Heart left ventricle (tissue), 13 donors: ENCODE results near the gene BCL2.

Experiments used
- POLR2A ChIP-seq, 2 donors: fragments of 450-650 bp; IDR thresholded peaks; one replicate each; pipeline ENCODE4 v1.6.1; 2017; ENCODE audit warnings: antibody characterized with exemption in 2 of 2, mild to moderate bottlenecking in 2 of 2, moderate library complexity in 2 of 2
- TF ChIP-seq, protein P1 (sequence below), 12 donors: fragments of 200-600 bp; sonication (generic) in 4 of 12; IDR thresholded peaks; one replicate each; pipeline versions ENCODE4 v1.5.0 to v1.8.0; 2018 to 2022; ENCODE audit warnings: antibody characterized with exemption in 12 of 12, mild to moderate bottlenecking in 5 of 12
- donor health status: ischemic (EF 13 %, LVEDD 7.1; RV severe dilation, severe dysfunction).
- donor health status: DM: no; HTN: yes; CAD: no.
- donor health status: DM: no; HTN: no; CAD: no.
- donor health status: ischemic (EF 25% LVEDD 6.9; RV normal size, moderate dysfunction).
- donor health status: ischemic (EF 25% LVEDD 5.7; RV mildly dilated, moderate dysfunction).
- donor health status: ischemic (EF 35%, LVEDD 5.7; RV mildly dilated, moderate dysfunction).
- donor health status: nonischemic (EF 11% LVEDD 7.7; RV severe dilation, severe dysfunction).
- donor health status: DM: yes; HTN: yes; CAD: no.
- donor health status: PGD.
- donor health status: ischemic (EF 29% LVEDD 5.4; RV normal size, mild dysfunction).
- donor health status: nonischemic (EF 23%, LVEDD 6.1; RV moderate dilation, normal function).

DNA sequence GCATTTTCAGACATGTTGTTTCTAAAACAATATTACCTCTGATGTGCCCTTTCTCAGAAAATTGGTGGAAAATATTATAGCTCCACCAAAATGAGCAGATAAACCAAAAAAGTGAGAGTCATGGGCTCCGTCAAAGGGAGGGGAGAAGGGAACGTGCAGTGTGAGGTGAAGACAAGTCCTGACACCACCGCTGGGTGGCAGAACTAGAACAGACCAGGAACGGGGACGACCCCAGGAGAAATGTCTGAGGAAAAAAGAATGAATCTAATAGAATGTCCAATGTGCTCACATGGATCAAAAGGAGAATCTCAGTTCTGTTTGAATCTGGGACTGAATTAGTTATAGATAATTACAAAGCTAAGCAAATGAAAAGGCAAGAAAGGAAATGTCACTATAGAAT lies 22.6 kb upstream of the BCL2 start:
- no peak for TF ChIP-seq POLR2A (IDR thresholded peaks at IDR 0.05)
- TF ChIP-seq, protein P1, sequence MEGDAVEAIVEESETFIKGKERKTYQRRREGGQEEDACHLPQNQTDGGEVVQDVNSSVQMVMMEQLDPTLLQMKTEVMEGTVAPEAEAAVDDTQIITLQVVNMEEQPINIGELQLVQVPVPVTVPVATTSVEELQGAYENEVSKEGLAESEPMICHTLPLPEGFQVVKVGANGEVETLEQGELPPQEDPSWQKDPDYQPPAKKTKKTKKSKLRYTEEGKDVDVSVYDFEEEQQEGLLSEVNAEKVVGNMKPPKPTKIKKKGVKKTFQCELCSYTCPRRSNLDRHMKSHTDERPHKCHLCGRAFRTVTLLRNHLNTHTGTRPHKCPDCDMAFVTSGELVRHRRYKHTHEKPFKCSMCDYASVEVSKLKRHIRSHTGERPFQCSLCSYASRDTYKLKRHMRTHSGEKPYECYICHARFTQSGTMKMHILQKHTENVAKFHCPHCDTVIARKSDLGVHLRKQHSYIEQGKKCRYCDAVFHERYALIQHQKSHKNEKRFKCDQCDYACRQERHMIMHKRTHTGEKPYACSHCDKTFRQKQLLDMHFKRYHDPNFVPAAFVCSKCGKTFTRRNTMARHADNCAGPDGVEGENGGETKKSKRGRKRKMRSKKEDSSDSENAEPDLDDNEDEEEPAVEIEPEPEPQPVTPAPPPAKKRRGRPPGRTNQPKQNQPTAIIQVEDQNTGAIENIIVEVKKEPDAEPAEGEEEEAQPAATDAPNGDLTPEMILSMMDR (IDR thresholded peaks at IDR 0.05) = peak; percentile 13 to 65 (median 45)
